GM21447 (cell line): Measurements from ENCODE around the gene NELFCD.
"Not testable (repeated sequence)": the region's sequence is repeated elsewhere in the genome, so short reads cannot be mapped to it uniquely, and the experiment has no call there.

Source experiments
- ATAC-seq: cut with Tn5 transposase; IDR thresholded peaks from one replicate; pipeline ENCODE4 v1.9.1; 2021; ENCODE audit not compliant: unreplicated experiment

The NELFCD gene

GRCh38 chr20:59007665-59008511 is 26.8 kb downstream of the NELFCD start:
- peak; percentile 33 for ATAC-seq

GRCh38 chr20:59008715-59009336 is 27.8 kb downstream of the NELFCD start:
- no peak for ATAC-seq

GRCh38 chr20:59010321-59010994 is 29.4 kb downstream of the NELFCD start:
- no peak for ATAC-seq

- no peak for ATAC-seq
These were observed 30.2 kb downstream of the NELFCD start for GRCh38 chr20:59010995-59011873.

GRCh38 chr20:59011874-59012157 is 30.8 kb downstream of the NELFCD start:
- ATAC-seq = not testable (repeated sequence)

GRCh38 chr20:59013031-59013951 is 32.2 kb downstream of the NELFCD start:
- ATAC-seq = no peak

- ATAC-seq = no peak
These were observed 33.0 kb downstream of the NELFCD start for GRCh38 chr20:59013959-59014608.

DNA sequence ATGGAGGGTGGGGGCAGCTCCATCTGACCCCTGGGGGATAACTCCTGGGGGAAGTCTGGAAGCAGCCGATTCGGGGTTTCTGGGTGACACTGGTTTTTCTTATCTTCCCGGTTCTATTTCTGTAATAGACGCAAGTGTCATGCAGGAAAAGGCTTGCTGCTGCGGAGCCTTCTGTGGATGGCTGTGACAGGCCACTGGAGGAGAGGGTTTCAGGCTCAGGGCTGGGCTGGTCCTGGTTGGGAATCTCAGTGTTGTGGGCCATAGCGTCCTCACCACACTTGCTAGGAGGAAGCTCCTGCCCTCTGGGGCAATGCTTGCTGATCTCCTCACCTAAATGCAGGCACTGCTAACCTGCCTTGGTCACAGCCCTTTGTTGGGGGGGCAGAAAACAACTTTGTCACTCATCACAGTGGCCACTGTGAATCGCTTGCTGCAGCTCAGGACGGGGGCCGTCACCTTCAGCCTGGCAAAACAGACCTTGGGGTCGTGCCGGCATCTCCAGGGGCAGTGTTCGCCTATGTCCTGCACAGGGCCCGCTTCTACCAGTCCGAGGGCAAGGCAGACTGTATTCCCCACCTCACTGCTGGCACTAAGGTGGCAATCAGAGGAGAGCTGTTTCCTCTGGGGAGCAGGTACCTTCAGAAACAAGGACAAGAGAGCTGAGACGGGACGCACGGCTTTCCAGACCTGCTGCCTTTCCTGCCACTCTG is 33.8 kb downstream of the NELFCD start:
- no peak for ATAC-seq

DNA sequence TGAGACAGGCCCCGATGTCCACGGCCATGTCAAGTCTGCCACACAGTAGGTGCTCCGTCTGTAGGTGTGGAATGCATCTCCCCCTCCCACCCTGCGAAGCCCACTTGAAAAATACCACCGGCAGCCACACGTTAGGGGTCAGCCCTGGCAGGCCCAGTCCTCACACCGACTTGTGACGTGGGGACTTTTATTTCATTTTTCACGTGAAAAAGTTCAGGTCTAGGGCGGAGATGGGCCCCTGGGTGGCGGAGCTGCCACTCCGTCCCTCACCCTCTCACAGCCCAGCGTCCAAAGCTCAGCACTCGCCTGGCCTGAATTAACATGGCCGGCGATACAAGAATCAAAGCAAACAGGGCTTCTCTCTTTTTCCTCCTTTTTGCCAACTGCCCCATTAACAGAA is 34.4 kb downstream of the NELFCD start:
- no peak for ATAC-seq

DNA sequence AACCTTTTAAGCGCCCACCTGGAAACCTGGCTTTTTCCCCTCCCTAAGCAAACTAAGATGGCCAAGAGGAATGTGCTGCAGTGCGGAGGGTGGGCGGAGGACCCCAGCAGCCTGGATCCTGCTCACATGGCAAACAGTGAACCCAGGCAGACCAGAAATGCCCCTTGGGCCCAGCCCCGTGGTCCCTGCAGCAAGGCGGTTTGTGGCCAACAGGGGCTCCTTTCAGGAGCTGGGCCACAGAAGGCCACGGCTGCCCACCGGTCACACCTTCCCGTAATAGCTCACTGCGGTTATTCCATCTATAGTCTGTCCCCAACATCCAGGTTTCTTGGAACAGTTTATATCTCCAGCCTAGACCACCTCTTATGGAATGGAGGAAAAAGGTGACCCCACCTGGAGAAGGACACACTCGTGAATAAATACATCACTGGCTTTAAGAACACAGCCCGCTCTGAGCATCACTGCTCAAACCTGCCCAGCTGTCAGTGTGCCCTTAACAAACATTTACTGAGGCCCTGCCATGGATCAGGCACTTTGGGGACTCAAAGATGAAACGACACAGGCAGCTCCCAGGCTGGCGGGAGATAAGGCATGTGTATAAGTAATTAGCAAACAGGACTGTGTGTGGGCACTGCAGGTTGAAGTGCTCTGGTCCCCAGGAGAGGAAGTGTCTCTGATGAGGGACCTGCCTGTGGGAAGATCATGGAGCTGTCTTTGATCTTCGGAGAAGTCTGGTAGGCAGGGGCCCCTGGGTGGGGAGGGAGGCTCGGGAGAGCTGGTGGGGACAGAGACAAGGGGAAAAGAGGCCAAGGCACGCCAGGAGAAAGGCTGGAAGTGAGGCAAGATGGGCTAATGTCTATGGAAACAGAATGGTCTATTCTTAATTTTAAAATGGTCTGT is 35.0 kb downstream of the NELFCD start:
- no peak for ATAC-seq

DNA sequence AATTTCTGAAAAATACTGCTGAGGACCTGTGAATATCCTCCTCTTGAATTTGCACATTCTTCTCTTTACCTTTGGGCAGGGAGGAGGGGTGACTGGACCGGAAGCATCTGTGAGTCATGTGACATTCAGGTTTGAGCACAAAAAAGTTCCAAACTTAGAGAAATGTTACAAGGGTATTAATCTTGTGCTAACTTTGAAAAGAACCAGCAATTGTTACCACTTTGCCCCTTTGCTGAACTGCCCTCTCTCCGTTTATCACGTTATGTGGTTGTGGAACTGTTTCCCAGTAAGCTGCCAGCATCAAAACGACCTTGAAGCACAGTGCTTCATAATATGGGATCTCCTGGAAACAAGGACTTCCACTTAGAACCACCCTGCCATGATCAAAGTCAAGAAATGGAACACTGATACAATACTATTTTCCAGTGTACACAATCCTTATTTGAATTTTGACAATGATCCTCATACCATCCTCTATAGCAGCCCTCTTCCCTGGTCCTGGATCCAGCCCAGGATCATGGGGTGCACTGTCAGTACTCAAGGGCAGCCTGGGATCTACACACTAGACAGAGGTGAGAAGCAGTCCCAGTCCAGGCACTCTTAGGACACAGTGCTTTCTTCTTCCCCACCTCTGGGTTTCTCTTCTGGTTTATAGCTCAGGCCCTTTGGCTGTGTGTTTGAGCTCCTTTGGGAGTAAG is 35.9 kb downstream of the NELFCD start:
- no peak for ATAC-seq

- ATAC-seq = no peak
These were observed 36.6 kb downstream of the NELFCD start for GRCh38 chr20:59017493-59018231.

DNA sequence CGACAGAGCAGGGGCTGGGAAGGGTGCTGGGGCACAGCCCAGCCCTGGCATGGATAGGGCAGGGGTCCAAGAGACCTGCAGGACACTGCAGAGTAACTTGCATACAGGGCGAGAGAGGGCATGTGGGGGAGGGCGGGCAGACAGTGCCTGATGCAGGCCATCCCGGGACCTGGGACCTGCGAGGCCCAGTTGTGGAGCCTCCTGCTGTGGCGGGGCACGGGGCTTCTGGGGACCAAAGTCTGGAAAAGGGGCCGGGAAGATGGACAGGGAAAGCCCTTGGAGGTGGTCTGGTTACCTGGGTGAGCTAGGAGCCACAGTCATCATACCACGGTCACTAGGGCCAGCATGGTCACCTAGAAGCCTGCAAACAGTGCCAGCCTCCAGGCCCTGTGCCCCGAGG is 37.8 kb downstream of the NELFCD start:
- ATAC-seq = no peak

DNA sequence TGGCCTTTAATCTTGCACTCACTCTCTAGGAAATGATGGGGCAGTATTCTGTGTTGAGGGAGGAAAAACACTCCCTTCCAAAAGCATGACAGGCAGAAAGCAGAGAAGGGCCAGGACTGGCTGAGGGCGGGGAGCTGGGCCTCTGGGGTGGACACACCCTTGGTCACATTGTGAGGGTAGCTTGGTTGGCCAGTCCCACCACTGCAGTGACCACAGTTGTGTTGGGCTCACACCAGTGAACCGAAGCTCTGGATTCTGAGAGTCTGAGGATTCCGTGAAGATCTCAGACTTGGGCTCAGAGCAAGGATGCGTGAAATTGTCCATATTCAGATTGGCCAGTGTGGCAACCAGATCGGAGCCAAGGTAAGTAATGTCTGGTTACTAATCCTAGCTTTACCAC is 38.2 kb downstream of the NELFCD start, which contains the start of gene TUBB1:
TUBB1 (plus strand) TSS at position 213 of the 400 bp plus-strand sequence; CDS start at position 307, 94 bp downstream.
- no peak for ATAC-seq

- no peak for ATAC-seq
These were observed 40.0 kb downstream of the NELFCD start for GRCh38 chr20:59020938-59021551.

DNA sequence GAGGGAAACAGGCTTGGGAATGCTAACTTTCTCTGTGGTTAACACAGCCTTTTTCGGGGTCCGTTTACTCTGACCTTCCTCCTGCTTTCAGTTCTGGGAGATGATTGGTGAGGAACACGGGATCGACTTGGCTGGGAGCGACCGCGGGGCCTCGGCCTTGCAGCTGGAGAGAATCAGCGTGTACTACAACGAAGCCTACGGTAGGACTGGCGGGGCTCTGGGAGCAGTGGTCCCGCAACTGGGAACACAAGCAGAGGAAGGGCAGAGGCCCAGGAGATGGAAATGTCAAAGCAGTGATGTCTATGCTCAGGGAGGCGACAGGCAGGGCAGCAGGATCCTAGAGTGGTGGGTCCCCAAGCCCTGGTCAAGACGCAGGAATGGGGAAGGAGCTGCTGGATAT is 41.7 kb downstream of the NELFCD start:
- ATAC-seq = no peak
